GM08714 (cell line): ENCODE results near the gene TRIM10.
"Not testable (repeated sequence)": the region's sequence is repeated elsewhere in the genome, so short reads cannot be mapped to it uniquely, and the experiment has no call there.

Source experiments
- H3K4me3 ChIP-seq: fragments of 200-500 bp; sonication (Bioruptor generic); 2 replicates; pipeline ENCODE4 v1.5.1; 2014; ENCODE audit warnings: mild to moderate bottlenecking, low read length, inconsistent platforms
- ZNF274 ChIP-seq: IDR thresholded peaks from 2 replicates; pipeline ENCODE4 v1.6.1; 2012; ENCODE audit warnings: mild to moderate bottlenecking, low read depth, low read length

Gene TRIM10

DNA sequence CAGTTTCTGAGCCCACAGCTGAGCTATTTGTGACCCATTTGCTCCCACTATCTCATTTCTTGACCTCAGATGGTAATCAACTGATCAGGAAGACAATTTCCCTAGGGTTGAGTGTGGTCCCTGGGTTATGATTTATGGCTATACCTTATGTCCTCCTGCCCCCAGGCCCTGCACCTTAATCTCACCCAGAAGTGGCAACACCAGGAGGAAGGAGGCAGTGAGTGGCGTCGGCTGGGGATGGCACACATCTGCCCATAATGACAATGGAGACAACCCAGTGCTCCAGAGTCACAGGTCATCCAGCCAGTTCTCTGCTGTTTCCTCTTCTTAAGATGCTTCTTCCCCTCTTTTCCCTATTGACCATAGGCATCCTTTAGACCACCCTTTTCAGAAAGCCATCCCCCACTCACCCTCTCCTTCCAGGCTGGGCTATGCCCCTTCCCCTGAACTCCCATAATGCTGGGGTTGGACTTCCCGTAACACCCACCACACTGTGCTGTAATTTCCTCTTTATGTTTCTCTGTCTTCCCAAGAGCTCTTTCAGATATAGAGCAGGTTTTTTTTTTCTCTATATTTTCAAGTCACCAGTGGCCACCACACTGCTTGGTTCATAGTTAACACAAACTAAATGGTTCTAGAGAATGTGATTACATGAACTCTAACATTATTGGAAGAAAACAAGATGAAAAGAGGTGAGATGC lies 8.0 kb downstream of the TRIM10 start:
- no peak for TF ChIP-seq ZNF274
- H3K4me3 ChIP-seq = no peak overlapping the region

GRCh38 chr6:30152016-30152673 lies 8.9 kb downstream of the TRIM10 start:
- TF ChIP-seq ZNF274 = no peak

GRCh38 chr6:30151580-30151979 lies 9.4 kb downstream of the TRIM10 start:
- no peak overlapping the region for H3K4me3 ChIP-seq
- no peak for TF ChIP-seq ZNF274

More at GRCh38 chr6:30152016-30152673, 8.9 kb downstream of the TRIM10 start:
- H3K4me3 ChIP-seq = no peak overlapping the region

DNA sequence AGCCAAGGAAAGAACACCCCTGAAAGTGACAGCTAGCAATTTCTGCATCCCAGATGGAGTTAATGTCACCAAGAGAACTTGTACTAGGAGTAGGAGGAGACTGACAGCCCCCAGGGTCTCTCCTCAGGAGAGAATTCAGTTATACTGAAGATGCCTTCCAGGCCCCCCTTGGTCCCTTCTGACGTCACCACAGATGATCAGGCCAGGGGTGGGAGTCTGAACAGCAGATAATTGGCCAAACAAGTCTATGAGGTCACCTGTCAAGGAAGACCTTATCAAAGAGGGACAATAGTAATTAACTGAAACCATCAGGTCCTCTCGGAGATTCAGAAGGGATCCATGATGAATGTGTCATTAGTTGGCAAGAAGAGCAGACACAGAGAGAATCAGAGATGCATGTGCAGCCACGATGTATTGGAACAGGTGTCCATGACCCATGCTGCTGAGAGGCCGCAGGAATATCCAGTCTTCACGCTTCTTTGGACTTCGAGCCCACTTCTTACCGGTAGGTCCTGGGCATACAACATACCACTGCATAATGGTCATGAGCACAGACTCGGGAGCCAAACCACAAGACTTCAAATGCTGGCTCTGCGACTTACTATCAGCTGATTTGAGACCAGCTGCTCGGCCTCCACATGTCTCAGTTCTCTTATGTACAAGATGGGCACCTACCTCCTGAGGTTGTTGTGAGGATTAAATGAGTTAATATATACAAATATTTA lies 10.2 kb downstream of the TRIM10 start:
- no peak for TF ChIP-seq ZNF274
- no peak overlapping the region for H3K4me3 ChIP-seq

- no peak for TF ChIP-seq ZNF274
- no peak overlapping the region for H3K4me3 ChIP-seq
Observed at GRCh38 chr6:30149858-30150550, 11.0 kb downstream of the TRIM10 start.

- TF ChIP-seq ZNF274 = no peak
- no peak overlapping the region for H3K4me3 ChIP-seq
Observed at GRCh38 chr6:30149234-30149633, 11.8 kb downstream of the TRIM10 start.

DNA sequence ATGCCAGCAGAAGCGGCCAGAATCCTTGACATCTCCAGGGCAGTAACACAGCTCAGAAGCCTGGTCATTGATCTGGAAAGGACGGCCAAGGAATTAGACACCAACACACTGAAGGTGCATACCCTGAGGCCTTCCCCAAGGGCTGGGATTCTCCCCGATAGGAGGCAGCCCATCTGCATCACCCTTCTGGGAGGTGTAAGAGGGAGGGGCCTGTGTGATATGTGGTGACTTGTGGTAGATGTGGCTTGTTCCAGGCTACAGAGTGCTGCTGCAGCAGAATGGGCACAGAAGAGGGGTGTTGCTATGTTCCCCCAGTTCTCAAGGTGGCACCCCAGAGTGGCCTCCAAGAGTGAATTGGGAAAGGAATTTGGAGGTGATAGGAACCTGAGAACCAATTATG lies 13.9 kb downstream of the TRIM10 start:
- TF ChIP-seq ZNF274 = no peak
- no peak overlapping the region for H3K4me3 ChIP-seq

GRCh38 chr6:30145818-30146217 lies 15.2 kb downstream of the TRIM10 start:
- no peak overlapping the region for H3K4me3 ChIP-seq
- no peak for TF ChIP-seq ZNF274

- no peak overlapping the region for H3K4me3 ChIP-seq
- TF ChIP-seq ZNF274 = no peak
Observed at GRCh38 chr6:30144811-30145210, 16.2 kb downstream of the TRIM10 start.

- H3K4me3 ChIP-seq = no peak overlapping the region
- TF ChIP-seq ZNF274 = no peak
Observed at GRCh38 chr6:30143780-30144179, 17.2 kb downstream of the TRIM10 start.

- no peak for TF ChIP-seq ZNF274
- H3K4me3 ChIP-seq = no peak overlapping the region
Observed at GRCh38 chr6:30142665-30143064, 18.3 kb downstream of the TRIM10 start.

DNA sequence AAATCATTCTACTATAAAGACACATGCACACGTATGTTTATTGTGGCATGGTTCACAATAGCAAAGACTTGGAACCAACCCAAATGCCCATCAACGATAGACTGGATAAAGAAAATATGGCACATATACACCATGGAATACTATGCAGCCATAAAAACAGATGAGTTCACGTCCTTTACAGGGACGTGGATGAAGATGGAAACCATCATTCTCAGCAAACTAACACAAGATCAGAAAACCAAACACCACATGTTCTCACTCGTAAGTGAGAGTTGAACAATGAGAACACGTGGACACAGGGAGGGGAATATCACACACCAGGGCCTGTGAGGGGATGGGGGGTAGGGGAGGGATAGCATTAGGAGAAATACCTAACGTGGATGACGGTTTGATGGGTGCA lies 20.8 kb downstream of the TRIM10 start:
- not testable (repeated sequence) for H3K4me3 ChIP-seq

DNA sequence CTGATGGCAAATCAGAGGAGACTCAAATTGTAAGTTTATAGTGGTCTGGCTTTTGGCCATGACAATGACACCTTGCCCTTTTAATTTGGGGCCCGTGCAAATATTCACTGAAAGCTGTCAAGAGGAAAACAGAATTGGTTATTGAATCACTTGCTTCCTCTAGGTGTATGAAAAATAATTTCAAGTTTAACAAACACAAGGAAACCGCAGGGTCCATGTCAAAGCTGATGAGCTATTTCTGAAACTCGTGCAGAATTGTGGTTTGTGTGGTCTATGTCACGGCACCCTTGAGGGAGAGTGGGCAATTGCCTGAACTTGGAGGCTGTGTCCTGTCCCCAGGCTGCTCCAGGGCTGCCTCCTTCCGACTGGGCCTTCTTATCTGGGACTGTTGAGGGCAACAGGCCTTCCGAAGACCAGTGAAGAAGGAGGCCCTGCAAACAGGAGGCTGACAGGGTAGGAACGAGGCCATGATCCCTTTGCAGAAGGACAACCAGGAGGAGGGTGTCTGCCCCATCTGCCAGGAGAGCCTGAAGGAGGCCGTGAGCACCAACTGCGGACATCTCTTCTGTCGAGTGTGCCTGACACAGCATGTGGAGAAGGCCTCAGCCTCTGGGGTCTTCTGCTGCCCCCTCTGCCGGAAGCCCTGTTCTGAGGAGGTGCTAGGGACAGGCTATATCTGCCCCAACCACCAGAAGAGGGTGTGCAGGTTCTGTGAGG lies 24.3 kb downstream of the TRIM10 start:
- TF ChIP-seq ZNF274 = no peak
- H3K4me3 ChIP-seq = no peak overlapping the region

GRCh38 chr6:30135757-30136156 lies 25.3 kb downstream of the TRIM10 start, which contains the start of gene TRIM40:
Gene TRIM40 (plus strand): TSS chr6:30136140. CDS start chr6:30137037, 897 bp downstream.
- no peak within 1 kb of the TSS for H3K4me3 ChIP-seq
- no peak for TF ChIP-seq ZNF274
